GM12878 (cell line): ENCODE measurements around the gene ACAP2. TPM values are rescaled to one million over a fixed set of nuclear protein-coding genes. Genes with fewer than 3 reads are reported as not detected.

ENCODE experiments used
- ATAC-seq: fragments of 200-7000 bp; cut with Tn5 transposase; 3 replicates; pipeline ENCODE4 v1.9.1; 2020; ENCODE audit warnings: mild to moderate bottlenecking, moderate library complexity
- BruUV-seq: library from RNA; stranded (reverse); fragments of 400-500 nt; replicated peaks from 2 replicates; lab custom pipeline; 2021; lab: Mats Ljungman, UMichigan
- CTCF ChIA-PET: fragments of 300-600 bp; sonication (Branson Sonifier 250); formaldehyde crosslinking; extraction: SDS; loops from one replicate; lab custom pipeline; 2021; ENCODE audit warnings: inconsistent platforms; lab: Yijun Ruan, JAX
- POLR2A ChIA-PET: fragments of 350-600 bp; formaldehyde crosslinking; extraction: SDS; loops from one replicate; lab custom pipeline; 2021; ENCODE audit warnings: inconsistent platforms; lab: Charles Lee
- RAD21 ChIA-PET: fragments of 300-600 bp; sonication (Branson Sonifier 250); formaldehyde crosslinking; loops from one replicate; lab custom pipeline; 2023; ENCODE audit warnings: antibody characterized with exemption; ENCODE audit not compliant: unreplicated experiment; lab: Charles Lee
- SMC1A ChIA-PET: fragments of 300-600 bp; sonication (Branson Sonifier 250); formaldehyde crosslinking; loops from one replicate; lab custom pipeline; 2023; ENCODE audit not compliant: unreplicated experiment, uncharacterized antibody; lab: Charles Lee
- DNase-seq: peaks from one replicate; pipeline ENCODE4 v3.0.0-alpha.2; 2011; ENCODE audit warnings: low read depth, low spot score
- FAIRE-seq: peaks from 3 replicates; lab custom pipeline; 2011; peaks lifted over from hg19 to GRCh38; lab: Jason Lieb, UNC
- H2AFZ ChIP-seq: 2 replicates; pipeline ENCODE4 v1.6.0; 2011; ENCODE audit warnings: low read depth, low read length, control low read depth; ENCODE audit not compliant: control insufficient read depth
- H3K27ac ChIP-seq: 2 replicates; pipeline ENCODE4 v1.5.1; 2011; ENCODE audit warnings: control low read depth; ENCODE audit not compliant: control insufficient read depth, insufficient read depth
- H3K27me3 ChIP-seq, 2 experiments: replicated peaks in 1 of 2; 2 replicates each; pipeline versions ENCODE4 v1.6.0 to v1.6.1; 2011; ENCODE audit warnings: low read length in 1 of 2; ENCODE audit not compliant: control insufficient read depth in 2 of 2, insufficient read depth in 2 of 2
- H3K36me3 ChIP-seq, 2 experiments: 2 replicates each; pipeline ENCODE4 v1.5.1; 2011; ENCODE audit warnings: low read length in 1 of 2; ENCODE audit not compliant: control insufficient read depth in 2 of 2, insufficient read depth in 2 of 2
- H3K4me1 ChIP-seq: 2 replicates; pipeline ENCODE4 v1.6.1; 2011; ENCODE audit warnings: mild to moderate bottlenecking, low read length, moderate library complexity, mixed read lengths; ENCODE audit not compliant: control insufficient read depth, insufficient read depth
- H3K4me2 ChIP-seq: 2 replicates; pipeline ENCODE4 v1.6.0; 2011; ENCODE audit warnings: control low read depth; ENCODE audit not compliant: control insufficient read depth, insufficient read depth
- H3K4me3 ChIP-seq: fragments of 200-600 bp; sonication (generic); 2 replicates; pipeline ENCODE4 v1.5.1; 2016
- H3K79me2 ChIP-seq: 2 replicates; pipeline ENCODE4 v1.6.0; 2011; ENCODE audit warnings: low read length; ENCODE audit not compliant: control insufficient read depth, insufficient read depth
- H3K9ac ChIP-seq: 2 replicates; pipeline ENCODE4 v1.8.0; 2011; ENCODE audit warnings: low read length, control low read depth, mixed read lengths; ENCODE audit not compliant: control insufficient read depth, insufficient read depth
- H3K9me3 ChIP-seq: replicated peaks from 3 replicates; pipeline ENCODE4 v1.5.1; 2011; ENCODE audit warnings: mild to moderate bottlenecking, low read length; ENCODE audit not compliant: control insufficient read depth, insufficient read depth
- H4K20me1 ChIP-seq: 2 replicates; pipeline ENCODE4 v1.6.0; 2011; ENCODE audit not compliant: control insufficient read depth, insufficient read depth
- BCL3 ChIP-seq: IDR thresholded peaks from 2 replicates; pipeline ENCODE4 v1.6.1; 2011; ENCODE audit warnings: borderline replicate concordance, low read depth, mild to moderate bottlenecking, moderate library complexity, low read length; ENCODE audit not compliant: insufficient read depth, poor library complexity, severe bottlenecking
- FOS ChIP-seq: IDR thresholded peaks from 3 replicates; pipeline ENCODE4 v1.6.1; 2011; ENCODE audit warnings: borderline replicate concordance; ENCODE audit not compliant: insufficient read length; ENCODE audit errors: extremely low read depth
- IKZF2 ChIP-seq, 2 experiments: fragments of 450-650 bp; IDR thresholded peaks; 2 replicates each; pipeline ENCODE4 v1.6.1; 2017; ENCODE audit warnings: mild to moderate bottlenecking in 2 of 2, moderate library complexity in 2 of 2
- LARP7 ChIP-seq: fragments of 450-650 bp; IDR thresholded peaks from 2 replicates; pipeline ENCODE4 v1.6.1; 2017; ENCODE audit warnings: mild to moderate bottlenecking
- NR2C2 ChIP-seq: IDR thresholded peaks from 2 replicates; pipeline ENCODE4 v1.6.1; 2011; ENCODE audit warnings: borderline replicate concordance, low read depth; ENCODE audit not compliant: control insufficient read depth, insufficient read length
- PAX8 ChIP-seq: fragments of 450-650 bp; IDR thresholded peaks from 2 replicates; pipeline ENCODE4 v1.6.1; 2017; ENCODE audit warnings: mild to moderate bottlenecking, moderate library complexity
- PRDM15 ChIP-seq: fragments of 450-650 bp; formaldehyde crosslinking; IDR thresholded peaks from 2 replicates; pipeline ENCODE4 v1.4.0; 2020; ENCODE audit warnings: mild to moderate bottlenecking, moderate library complexity
- RB1 ChIP-seq: fragments of 450-650 bp; formaldehyde crosslinking; IDR thresholded peaks from 2 replicates; pipeline ENCODE4 v1.6.1; 2017; ENCODE audit warnings: mild to moderate bottlenecking, borderline replicate concordance
- RBBP5 ChIP-seq: fragments of 200-600 bp; sonication (generic); conservative IDR thresholded peaks from 2 replicates; pipeline ENCODE4 v1.6.1; 2016
- SMAD1 ChIP-seq: fragments of 450-650 bp; IDR thresholded peaks from 2 replicates; pipeline ENCODE4 v1.6.1; 2018; ENCODE audit warnings: mild to moderate bottlenecking, low read depth; ENCODE audit not compliant: partially characterized antibody
- TBL1XR1 ChIP-seq: IDR thresholded peaks from 2 replicates; pipeline ENCODE4 v1.6.1; 2012; ENCODE audit warnings: low read depth, low read length, improper control_type of control experiment
- WGBS: methylation state at CpG from one replicate; pipeline ENCODE4 v1.1.6; 2016; ENCODE audit warnings: low lambda C conversion rate; ENCODE audit not compliant: insufficient replicate concordance, insufficient coverage; ENCODE audit errors: missing lambda C conversion rate; 5-methylcytosine and 5-hydroxymethylcytosine counted together
- in situ Hi-C: fragments of 300-500 bp; cut with MboI; formaldehyde crosslinking; loops from 9 replicates; pipeline ENCODE4 v1.14.3; 2018; ENCODE audit warnings: mixed read lengths
- intact Hi-C: fragments of 100-400 bp; cut with micrococcal nuclease; formaldehyde crosslinking; loops from one replicate; pipeline ENCODE4 v1.14.2; 2022; ENCODE audit not compliant: unreplicated experiment
- polyA plus RNA-seq, 11 experiments: library from polyadenylated mRNA; depleted of rRNA in 4 of 11; unstranded in 6 of 11; stranded (reverse) in 5 of 11; fragments of >200 nt; fragmentation: Nextera tagmentation in 4 of 11; fragmentation: Illumina TruSeq in 1 of 11; extraction: Ambion mirVana in 4 of 11; extraction: Trizol in 1 of 11; gene quantifications; 1 replicate in 1 of 11; 2 replicates in 10 of 11; pipeline versions ENCODE4 v1.2.1 to v1.2.3, GENCODE V29; 2011 to 2016; ENCODE audit warnings: inconsistent platforms in 2 of 11, missing spikeins in 2 of 11, low read depth in 1 of 11
- total RNA-seq, 4 experiments: library from RNA; depleted of rRNA in 3 of 4; stranded (reverse); fragments of >200 nt in 3 of 4; fragmentation: Illumina TruSeq in 1 of 4; extraction: Trizol in 1 of 4; gene quantifications; 2 replicates each; pipeline versions ENCODE4 v1.2.1 to v1.2.3, GENCODE V29; 2013 to 2021
- TF ChIP-seq, protein P1 (sequence below): fragments of 450-650 bp; IDR thresholded peaks from 2 replicates; pipeline ENCODE4 v1.6.1; 2016; ENCODE audit warnings: mild to moderate bottlenecking
- TF ChIP-seq, protein P2 (sequence below): IDR thresholded peaks from 2 replicates; pipeline ENCODE4 v1.6.1; 2011; ENCODE audit warnings: low read depth, mild to moderate bottlenecking, low read length, moderate library complexity, borderline replicate concordance; ENCODE audit errors: extremely low read depth
- TF ChIP-seq, protein P3 (sequence below): IDR thresholded peaks from 2 replicates; pipeline ENCODE4 v1.6.1; 2012; ENCODE audit warnings: low read depth, low read length, improper control_type of control experiment

Gene ACAP2
- total and polyA plus RNA-seq, 10 of the 15 experiments (the other 5 are each of a cell fraction or from before 2014, with no cell fraction given) = 7.1 to 53.8 (median 35.7) TPM

DNA sequence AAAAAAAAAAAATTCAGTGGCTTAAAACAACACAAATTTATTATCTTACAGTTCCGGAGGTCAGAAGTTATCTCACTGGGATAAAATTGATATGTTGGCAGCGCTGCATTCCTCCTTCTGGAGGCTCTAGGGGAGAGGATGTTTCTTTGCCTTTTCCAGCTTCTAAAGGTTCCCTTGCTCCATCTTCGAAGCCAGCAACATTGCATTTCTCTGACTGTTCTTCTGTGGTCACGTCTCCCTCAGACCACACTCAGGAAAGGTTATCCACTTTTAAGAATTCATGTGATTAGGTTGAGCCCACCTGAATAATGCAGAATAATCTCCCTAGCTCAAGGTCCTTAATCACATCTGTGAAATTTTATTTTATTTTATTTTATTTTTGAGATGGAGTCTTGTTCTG, 23.4 kb upstream of the ACAP2 start:
- Histone ChIP-seq H3K9me3 (peaks cover 6% of the 10 kb centered on the region; the same call in 2 of the 3 replicates), H3K79me2 (no peaks in the 10 kb centered on the region), H3K4me1 (no peaks in the 10 kb centered on the region), H3K27me3 (no peaks in the 10 kb centered on the region), H2AFZ (no peak overlapping the region), H4K20me1 (no peaks in the 10 kb centered on the region), H3K4me3 (no peak overlapping the region), H3K36me3 (no peaks in the 10 kb centered on the region), H3K4me2 (no peak overlapping the region), H3K9ac (no peak overlapping the region), H3K27ac (no peak overlapping the region)
- DNase-seq (no peak), FAIRE-seq (no peak), ATAC-seq (no peak)
- SMC1A ChIA-PET = interaction anchor here (0.6 kb wide), 1 partner anchor 192 kb away, joined by 3 read pairs; no protein-coding TSS in a partner anchor
- CTCF ChIA-PET = no interaction called here
- no TSS peak for BruUV-seq
- in situ Hi-C loops = loop anchor here (10.0 kb wide), 1 partner anchor 49 kb away; no protein-coding TSS in a partner anchor
- intact Hi-C loops = no loop called here
- RAD21 ChIA-PET = no interaction called here
- WGBS = 33% methylated on average over 4 of the region's 4 CpGs
- POLR2A ChIA-PET = no interaction called here
- TF ChIP-seq TBL1XR1 (no peak), NR2C2 (no peak), PAX8 (no peak), RBBP5 (no peak), SMAD1 (no peak), LARP7 (no peak), BCL3 (no peak), IKZF2 (IDR thresholded peaks at IDR 0.05) (no peak), FOS (no peak), RB1 (no peak), PRDM15 (CRISPR knock-in tag) (no peak)
- TF ChIP-seq, protein P1, sequence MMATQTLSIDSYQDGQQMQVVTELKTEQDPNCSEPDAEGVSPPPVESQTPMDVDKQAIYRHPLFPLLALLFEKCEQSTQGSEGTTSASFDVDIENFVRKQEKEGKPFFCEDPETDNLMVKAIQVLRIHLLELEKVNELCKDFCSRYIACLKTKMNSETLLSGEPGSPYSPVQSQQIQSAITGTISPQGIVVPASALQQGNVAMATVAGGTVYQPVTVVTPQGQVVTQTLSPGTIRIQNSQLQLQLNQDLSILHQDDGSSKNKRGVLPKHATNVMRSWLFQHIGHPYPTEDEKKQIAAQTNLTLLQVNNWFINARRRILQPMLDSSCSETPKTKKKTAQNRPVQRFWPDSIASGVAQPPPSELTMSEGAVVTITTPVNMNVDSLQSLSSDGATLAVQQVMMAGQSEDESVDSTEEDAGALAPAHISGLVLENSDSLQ = no peak
- TF ChIP-seq, protein P2, sequence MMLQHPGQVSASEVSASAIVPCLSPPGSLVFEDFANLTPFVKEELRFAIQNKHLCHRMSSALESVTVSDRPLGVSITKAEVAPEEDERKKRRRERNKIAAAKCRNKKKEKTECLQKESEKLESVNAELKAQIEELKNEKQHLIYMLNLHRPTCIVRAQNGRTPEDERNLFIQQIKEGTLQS = no peak
- TF ChIP-seq, protein P3, sequence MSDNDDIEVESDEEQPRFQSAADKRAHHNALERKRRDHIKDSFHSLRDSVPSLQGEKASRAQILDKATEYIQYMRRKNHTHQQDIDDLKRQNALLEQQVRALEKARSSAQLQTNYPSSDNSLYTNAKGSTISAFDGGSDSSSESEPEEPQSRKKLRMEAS = no peak
